Brain microvascular endothelial cell (primary cell): Measurements from ENCODE around the gene SPACA7.

ENCODE experiments used
- DNase-seq: peaks from one replicate; pipeline ENCODE4 v3.0.0-alpha.2; 2020
- H3K27ac ChIP-seq: fragments of 250-450 bp; sonication (Bioruptor Pico); 2 replicates; pipeline ENCODE4 v1.5.1; 2020; ENCODE audit warnings: mild to moderate bottlenecking, moderate library complexity
- H3K27me3 ChIP-seq: fragments of 250-450 bp; sonication (Bioruptor Pico); replicated peaks from 2 replicates; pipeline ENCODE4 v1.5.1; 2020; ENCODE audit warnings: mild to moderate bottlenecking
- H3K36me3 ChIP-seq: fragments of 250-450 bp; sonication (Bioruptor Pico); replicated peaks from 2 replicates; pipeline ENCODE4 v1.5.1; 2020; ENCODE audit warnings: mild to moderate bottlenecking
- H3K4me3 ChIP-seq: 2 replicates; pipeline ENCODE4 v1.5.1; 2011; ENCODE audit warnings: low read depth, mild to moderate bottlenecking, control low read depth, low read length, moderate library complexity
- in situ Hi-C: cut with HindIII; loops from 2 replicates; pipeline ENCODE4 v1.10.0; 2017; ENCODE audit warnings: low sequenced_read_pairs, low pct_ligation_motif_present
- TF ChIP-seq, protein P1 (sequence below): IDR thresholded peaks from 2 replicates; pipeline ENCODE4 v1.5.1; 2011; ENCODE audit warnings: low read depth, mild to moderate bottlenecking, moderate library complexity, low read length, control low read depth, inconsistent platforms; ENCODE audit errors: missing control alignments

SPACA7 gene

DNA sequence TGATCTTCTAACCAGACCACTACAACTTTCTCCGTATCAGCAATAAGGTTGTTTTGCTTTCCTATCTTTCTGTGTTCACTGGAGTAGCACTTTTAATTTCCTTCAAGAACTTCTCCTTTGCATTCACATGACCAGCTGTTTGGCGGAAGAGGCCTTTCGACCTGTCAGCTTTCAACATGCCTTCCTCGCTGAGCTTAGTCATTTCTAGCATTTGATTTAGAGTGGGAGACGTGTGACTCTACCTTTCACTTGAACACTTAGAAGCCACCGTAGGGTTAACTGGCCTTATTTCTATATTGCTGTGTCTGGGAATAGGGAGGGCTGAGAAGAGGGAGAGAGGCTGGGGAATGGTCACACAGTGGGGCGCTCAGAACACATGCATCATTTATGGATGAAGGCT is 107.1 kb downstream of the SPACA7 start:
- Histone ChIP-seq H3K4me3 (no peak overlapping the region), H3K27ac (no peak overlapping the region), H3K27me3 (no peaks in the 10 kb centered on the region), H3K36me3 (no peaks in the 10 kb centered on the region)
- in situ Hi-C loops, result no loop called here
- TF ChIP-seq, protein P1, sequence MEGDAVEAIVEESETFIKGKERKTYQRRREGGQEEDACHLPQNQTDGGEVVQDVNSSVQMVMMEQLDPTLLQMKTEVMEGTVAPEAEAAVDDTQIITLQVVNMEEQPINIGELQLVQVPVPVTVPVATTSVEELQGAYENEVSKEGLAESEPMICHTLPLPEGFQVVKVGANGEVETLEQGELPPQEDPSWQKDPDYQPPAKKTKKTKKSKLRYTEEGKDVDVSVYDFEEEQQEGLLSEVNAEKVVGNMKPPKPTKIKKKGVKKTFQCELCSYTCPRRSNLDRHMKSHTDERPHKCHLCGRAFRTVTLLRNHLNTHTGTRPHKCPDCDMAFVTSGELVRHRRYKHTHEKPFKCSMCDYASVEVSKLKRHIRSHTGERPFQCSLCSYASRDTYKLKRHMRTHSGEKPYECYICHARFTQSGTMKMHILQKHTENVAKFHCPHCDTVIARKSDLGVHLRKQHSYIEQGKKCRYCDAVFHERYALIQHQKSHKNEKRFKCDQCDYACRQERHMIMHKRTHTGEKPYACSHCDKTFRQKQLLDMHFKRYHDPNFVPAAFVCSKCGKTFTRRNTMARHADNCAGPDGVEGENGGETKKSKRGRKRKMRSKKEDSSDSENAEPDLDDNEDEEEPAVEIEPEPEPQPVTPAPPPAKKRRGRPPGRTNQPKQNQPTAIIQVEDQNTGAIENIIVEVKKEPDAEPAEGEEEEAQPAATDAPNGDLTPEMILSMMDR, result no peak
- no peak for DNase-seq
